GM18505 (cell line): ENCODE measurements around the gene C2CD5.
"Not testable (repeated sequence)": the region's sequence is repeated elsewhere in the genome, so short reads cannot be mapped to it uniquely, and the experiment has no call there.

Source experiments
- ATAC-seq: cut with Tn5 transposase; IDR thresholded peaks from one replicate; pipeline ENCODE4 v1.9.1; 2021; ENCODE audit not compliant: unreplicated experiment
- POLR2A ChIP-seq: IDR thresholded peaks from 4 replicates; pipeline ENCODE4 v1.6.1; 2011; ENCODE audit warnings: borderline replicate concordance; ENCODE audit not compliant: insufficient read depth, insufficient read length; ENCODE audit errors: extremely low read depth

The C2CD5 gene

DNA sequence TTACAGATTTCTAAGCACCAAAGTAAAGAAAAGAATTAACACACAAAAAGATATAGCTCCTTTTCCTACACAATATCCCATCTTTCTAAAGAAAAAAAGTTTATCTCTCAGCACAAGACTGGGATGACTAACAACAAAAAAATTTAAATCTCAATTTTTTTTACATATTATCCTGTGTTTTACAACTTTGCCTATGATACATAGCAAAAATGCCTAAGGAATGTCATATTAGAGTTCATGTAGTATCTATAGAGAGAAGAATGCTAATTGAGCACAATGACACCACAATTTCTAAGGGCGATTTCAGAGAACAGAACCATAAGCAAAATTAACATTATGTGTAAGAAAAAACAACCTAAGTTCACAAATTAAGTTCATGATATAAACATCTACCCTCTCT, 16.3 kb downstream of the C2CD5 start:
- TF ChIP-seq POLR2A: no peak

GRCh38 chr12:22526836-22527235, 17.5 kb downstream of the C2CD5 start:
- TF ChIP-seq POLR2A: no peak
- ATAC-seq: no peak

More for the DNA sequence above, 16.3 kb downstream of the C2CD5 start:
- ATAC-seq: no peak

- ATAC-seq: no peak
- no peak for TF ChIP-seq POLR2A
Measured at GRCh38 chr12:22525426-22525825, 18.9 kb downstream of the C2CD5 start.

- ATAC-seq: no peak
Measured at GRCh38 chr12:22518998-22519397, 25.3 kb downstream of the C2CD5 start.

DNA sequence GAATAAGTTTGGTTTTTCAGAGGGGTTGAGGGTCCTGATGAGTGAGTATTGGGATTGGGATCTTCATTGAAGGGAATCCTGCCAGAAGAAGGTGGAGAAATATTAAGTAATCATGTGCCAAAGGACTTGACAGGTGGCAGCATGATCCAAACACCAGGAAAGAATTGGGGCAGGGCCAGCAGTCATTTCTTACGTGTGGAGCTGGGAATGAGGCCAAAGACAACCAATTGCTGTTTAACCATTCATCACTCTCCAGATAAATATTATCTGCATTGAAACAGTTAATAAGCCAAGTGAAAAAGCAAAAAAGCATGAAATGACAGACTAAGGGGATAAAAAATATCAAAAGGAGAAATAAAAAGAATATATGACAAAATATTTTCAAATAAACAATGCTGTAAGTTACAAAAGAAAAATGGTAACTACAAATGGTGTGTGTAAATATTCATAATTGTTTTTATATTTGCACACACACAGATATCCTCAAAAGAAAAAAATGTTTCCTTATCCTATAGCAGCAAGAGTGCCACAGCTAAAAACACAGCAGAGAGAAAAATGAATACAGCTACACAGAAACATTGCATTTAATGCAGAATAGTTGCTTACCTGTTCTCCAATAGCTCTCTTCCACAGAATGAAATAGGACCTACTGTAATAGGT, 26.2 kb downstream of the C2CD5 start:
- ATAC-seq: no peak
- no peak for TF ChIP-seq POLR2A

More at GRCh38 chr12:22518998-22519397, 25.3 kb downstream of the C2CD5 start:
- TF ChIP-seq POLR2A: no peak

DNA sequence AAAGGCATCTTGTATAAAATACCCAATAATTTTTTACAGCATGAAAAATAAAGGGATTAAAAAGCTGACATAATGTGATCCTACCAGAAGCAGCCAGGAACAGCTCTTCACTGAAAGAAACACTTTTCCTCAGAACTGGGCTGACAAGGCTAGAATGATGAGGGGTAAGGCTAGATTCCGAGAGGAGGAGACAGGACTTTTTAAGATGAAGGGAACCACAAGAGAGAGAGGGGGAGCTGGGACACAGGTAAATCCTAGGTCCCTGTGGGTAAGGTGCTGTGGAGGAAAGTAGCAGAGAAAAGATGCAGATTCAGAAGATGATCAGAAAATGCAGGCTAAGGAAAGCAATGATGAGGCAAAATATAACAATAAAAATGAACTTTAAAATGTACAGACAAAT, 29.5 kb downstream of the C2CD5 start:
- no peak for TF ChIP-seq POLR2A
- no peak for ATAC-seq

DNA sequence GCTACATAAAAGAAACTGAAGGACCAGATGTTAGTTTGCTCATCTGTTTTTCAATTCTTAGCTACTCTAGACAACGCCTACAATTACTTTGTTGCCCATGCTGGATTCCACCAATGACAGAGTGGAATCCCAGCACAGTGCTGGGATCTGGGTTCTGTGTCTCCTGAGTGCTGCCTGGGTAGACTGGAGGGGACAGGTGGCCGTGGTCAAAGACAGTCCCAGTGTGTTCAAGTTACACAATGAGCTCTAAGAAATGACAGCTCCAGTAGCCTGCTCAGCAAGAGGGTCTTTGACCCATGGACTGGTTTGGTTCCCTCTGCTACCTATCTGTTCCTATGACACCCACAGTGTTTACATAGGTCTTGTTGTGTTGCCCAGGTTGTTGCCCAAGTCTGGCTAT, 38.5 kb downstream of the C2CD5 start:
- ATAC-seq: no peak
- TF ChIP-seq POLR2A: no peak

GRCh38 chr12:22500100-22500499, 44.2 kb downstream of the C2CD5 start:
- no peak for TF ChIP-seq POLR2A
- no peak for ATAC-seq

GRCh38 chr12:22499445-22499844, 44.9 kb downstream of the C2CD5 start:
- ATAC-seq: no peak
- TF ChIP-seq POLR2A: no peak

DNA sequence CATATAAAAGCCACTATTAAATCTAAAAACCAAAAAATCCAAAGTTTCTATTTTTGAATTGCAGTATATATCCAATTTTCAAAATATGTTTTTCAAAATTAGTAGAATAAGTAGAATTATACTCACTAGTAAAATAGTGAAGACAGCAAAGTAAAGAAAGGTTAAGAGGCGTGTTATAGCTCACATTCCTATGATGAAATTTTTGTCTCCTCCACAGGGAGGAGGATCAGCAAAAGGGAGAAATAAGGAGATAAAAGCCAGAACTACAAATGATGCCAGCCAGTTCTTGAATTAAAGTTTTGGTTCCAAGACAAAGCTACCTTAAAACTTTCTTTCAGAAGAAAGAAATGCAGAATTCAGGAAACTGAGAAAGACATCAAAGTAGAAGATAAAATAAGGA, 50.0 kb downstream of the C2CD5 start:
- ATAC-seq: no peak
- no peak for TF ChIP-seq POLR2A

GRCh38 chr12:22491034-22491433, 53.3 kb downstream of the C2CD5 start:
- ATAC-seq: no peak

DNA sequence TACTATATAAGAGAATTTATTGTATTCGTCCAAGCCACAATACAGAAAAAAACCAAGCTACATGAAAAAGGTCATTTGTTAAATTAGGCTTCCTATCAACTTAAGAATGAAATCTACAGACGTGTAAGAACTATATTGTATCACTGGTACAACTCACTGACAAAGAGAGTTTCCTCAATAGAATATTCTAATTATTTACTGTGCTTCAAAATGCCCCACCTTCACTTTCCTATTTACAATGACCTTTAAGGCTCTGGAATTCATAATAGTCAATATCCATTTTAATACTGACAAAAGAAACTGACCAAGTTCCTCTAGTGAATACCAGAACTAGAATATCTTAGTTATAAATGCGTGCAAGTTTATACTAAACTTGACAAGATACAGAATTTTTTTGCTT, 55.9 kb downstream of the C2CD5 start:
- TF ChIP-seq POLR2A: no peak
- ATAC-seq: no peak

More at GRCh38 chr12:22491034-22491433, 53.3 kb downstream of the C2CD5 start:
- no peak for TF ChIP-seq POLR2A

- ATAC-seq: not testable (repeated sequence)
Measured at GRCh38 chr12:22487683-22488082, 56.7 kb downstream of the C2CD5 start.

DNA sequence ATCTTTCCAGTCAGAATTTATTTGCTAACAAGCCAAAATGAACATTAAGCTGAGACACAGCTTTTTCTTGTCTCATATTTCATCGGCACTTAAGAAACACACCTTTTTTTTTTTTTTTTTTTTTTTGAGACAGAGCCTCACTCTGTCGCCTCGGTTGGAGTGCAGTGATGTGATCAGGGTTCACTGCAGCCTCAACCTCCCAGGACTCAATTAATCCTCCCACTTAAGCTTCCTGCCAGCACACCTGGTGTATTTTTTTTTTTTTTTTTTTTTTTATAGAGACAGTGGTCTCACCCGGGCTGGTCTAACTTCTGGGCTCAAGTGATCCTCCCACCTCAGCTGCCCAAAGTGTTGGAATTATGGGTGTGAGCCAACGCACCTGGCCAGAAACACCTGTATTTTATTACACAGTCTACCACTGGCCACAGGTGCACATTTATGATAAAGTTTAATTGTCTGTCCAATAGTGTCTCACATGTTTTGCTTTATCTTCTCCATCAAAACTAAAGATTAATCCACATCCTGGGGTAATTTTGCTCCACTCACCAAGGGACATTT, 62.7 kb downstream of the C2CD5 start:
- TF ChIP-seq POLR2A: no peak
- ATAC-seq: no peak

GRCh38 chr12:22480814-22481213, 63.5 kb downstream of the C2CD5 start:
- ATAC-seq: not testable (repeated sequence)
